Upper lobe of left lung (tissue), 4 donors: ENCODE data around the gene ALG9.

ENCODE experiments used
- POLR2A ChIP-seq, 4 donors: fragments of 450-650 bp; IDR thresholded peaks; one replicate each; pipeline ENCODE4 v1.5.1; 2016 to 2017; ENCODE audit warnings: antibody characterized with exemption in 4 of 4, mild to moderate bottlenecking in 2 of 4
- POLR2AphosphoS5 ChIP-seq, 2 donors: sonication (generic); formaldehyde crosslinking; IDR thresholded peaks; one replicate each; pipeline ENCODE4 v1.5.1; 2017; ENCODE audit warnings: antibody characterized with exemption in 2 of 2
- TF ChIP-seq, protein P1 (sequence below), 6 experiments: fragments of 450-650 bp in 4 of 6; fragments of 200-600 bp in 2 of 6; sonication (generic) in 2 of 6; IDR thresholded peaks; one replicate each; pipeline ENCODE4 v1.5.1; 2016 to 2019; ENCODE audit warnings: antibody characterized with exemption in 6 of 6

GRCh38 chr11:111762981-111763643 lies 108.3 kb downstream of the ALG9 start:
- TF ChIP-seq, protein P1, sequence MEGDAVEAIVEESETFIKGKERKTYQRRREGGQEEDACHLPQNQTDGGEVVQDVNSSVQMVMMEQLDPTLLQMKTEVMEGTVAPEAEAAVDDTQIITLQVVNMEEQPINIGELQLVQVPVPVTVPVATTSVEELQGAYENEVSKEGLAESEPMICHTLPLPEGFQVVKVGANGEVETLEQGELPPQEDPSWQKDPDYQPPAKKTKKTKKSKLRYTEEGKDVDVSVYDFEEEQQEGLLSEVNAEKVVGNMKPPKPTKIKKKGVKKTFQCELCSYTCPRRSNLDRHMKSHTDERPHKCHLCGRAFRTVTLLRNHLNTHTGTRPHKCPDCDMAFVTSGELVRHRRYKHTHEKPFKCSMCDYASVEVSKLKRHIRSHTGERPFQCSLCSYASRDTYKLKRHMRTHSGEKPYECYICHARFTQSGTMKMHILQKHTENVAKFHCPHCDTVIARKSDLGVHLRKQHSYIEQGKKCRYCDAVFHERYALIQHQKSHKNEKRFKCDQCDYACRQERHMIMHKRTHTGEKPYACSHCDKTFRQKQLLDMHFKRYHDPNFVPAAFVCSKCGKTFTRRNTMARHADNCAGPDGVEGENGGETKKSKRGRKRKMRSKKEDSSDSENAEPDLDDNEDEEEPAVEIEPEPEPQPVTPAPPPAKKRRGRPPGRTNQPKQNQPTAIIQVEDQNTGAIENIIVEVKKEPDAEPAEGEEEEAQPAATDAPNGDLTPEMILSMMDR (IDR thresholded peaks at IDR 0.05): no peak
- TF ChIP-seq POLR2A (IDR thresholded peaks at IDR 0.05) (no peak), POLR2AphosphoS5 (IDR thresholded peaks at IDR 0.05) (no peak)
